ENCODE measurements around the gene PTF1A.
"Not testable (repeated sequence)": the region's sequence is repeated elsewhere in the genome, so short reads cannot be mapped to it uniquely, and the experiment has no call there.

Gene PTF1A

GRCh38 chr10:23203369-23204325 is 11.5 kb downstream of the PTF1A start:
- no peak for DNase-seq (ENCODE audit: low read depth in 2 of 2)

DNA sequence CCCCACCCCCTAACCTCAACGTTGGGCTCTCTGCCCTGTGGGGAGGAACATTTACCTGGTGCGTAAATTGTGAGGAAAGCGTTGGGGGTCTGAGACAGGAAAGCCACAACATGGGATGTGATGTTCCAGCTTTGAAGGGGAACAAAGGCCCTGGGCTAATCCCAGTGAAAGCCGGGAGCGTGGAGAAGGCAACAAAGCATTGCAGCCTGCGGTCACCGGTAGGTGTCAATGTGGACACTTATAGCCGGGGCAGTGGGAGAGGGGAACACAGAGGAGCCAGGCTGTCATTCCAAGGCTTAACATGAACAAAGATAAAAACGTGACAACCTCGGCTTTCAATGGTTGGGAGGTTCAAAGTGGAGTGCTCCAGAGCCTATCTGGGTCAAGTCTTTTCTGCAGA is 12.7 kb downstream of the PTF1A start:
- DNase-seq (ENCODE audit: low read depth in 2 of 2): no peak

DNA sequence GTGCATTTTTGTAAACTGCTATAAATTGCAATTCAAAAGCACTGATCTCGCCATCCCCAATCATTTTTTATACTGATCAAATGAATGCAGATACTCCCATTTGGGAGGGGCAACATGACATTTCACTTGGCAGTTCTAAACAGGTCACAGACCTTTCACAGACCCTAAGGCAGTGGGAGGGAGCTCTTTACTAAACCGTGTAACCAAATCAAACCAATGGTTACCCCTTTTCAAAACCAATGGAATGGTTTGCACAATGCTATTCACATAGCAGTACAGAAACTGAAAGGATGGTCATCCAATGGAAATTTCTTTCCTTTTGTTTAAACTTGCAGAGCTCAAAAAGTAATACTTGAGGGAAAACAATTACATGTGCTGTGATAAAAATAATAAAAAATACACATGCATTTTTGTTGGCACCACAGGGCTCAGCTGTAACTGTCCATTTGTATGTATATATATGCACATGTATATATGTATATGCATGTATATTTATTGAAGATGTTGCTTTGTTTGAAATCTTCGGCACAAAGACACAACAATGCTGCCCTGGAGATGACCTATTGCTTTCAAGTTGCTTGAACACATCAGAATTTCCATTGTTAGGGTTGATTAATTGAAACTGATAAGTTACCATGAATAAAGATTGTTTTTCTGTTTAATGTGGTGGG is 14.0 kb downstream of the PTF1A start:
- DNase-seq (ENCODE audit: low read depth in 2 of 2): no peak

GRCh38 chr10:23217471-23217870 is 25.4 kb downstream of the PTF1A start:
- DNase-seq (ENCODE audit: low read depth in 2 of 2): no peak

DNA sequence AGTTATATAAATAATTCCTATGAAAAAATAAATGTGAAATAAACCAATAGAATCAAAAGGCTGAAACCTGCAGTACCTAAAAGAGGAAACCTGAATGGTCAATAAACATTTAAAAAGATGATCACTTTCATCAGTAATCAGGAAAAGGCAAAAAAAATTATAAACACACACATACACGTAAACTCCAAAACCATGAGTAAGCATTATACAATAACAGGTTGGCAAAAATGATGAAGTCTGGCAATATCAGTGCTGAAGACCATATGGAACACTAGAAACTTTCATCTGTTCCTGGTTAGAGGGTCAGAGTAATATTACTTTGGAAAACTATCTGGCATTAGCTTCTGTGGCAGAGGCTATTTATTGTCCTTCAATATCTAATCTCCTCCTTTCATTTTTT is 38.5 kb downstream of the PTF1A start:
- DNase-seq (ENCODE audit: low read depth in 2 of 2): no peak

DNA sequence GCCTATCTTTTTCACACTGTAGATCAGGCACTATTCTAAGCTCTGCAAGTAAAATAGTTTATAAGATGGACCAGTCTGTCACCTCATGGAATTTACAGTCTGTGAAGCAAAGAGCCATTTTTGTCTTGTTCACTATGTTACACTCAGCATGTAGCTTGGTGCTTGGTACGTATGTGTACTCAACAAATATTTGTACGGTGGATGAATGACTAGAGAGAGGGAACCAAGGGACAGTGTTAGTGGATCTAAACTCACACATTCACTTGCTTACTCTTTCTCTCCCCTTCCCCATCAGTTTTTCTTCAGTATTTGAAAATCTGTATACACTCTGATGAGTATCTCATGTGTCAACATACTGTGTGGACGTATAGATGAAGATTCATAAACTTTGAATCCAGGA is 45.9 kb downstream of the PTF1A start:
- no peak for DNase-seq (ENCODE audit: low read depth in 2 of 2)

DNA sequence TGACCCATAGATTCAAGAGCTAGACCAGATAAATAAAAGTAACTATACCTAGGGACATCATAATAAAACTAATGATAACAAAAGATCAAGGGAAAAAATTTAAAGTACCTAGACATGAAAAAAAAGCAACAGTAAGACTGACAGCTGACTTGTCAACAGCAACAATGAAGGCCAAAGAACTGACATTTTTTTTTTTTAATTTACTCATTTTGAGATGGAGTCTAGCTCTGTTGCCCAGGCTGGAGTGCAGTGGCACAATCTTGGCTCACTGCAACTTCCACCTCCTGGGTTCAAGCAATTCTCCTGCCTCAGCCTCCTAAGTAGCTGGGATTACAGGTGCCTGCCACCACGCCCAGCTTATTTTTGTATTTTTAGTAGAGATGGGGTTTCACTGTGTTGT is 49.7 kb downstream of the PTF1A start:
- DNase-seq (ENCODE audit: low read depth in 2 of 2): not testable (repeated sequence)
